ENCODE measurements around the gene TNFSF9.

Gene TNFSF9, protein sequence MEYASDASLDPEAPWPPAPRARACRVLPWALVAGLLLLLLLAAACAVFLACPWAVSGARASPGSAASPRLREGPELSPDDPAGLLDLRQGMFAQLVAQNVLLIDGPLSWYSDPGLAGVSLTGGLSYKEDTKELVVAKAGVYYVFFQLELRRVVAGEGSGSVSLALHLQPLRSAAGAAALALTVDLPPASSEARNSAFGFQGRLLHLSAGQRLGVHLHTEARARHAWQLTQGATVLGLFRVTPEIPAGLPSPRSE

DNA sequence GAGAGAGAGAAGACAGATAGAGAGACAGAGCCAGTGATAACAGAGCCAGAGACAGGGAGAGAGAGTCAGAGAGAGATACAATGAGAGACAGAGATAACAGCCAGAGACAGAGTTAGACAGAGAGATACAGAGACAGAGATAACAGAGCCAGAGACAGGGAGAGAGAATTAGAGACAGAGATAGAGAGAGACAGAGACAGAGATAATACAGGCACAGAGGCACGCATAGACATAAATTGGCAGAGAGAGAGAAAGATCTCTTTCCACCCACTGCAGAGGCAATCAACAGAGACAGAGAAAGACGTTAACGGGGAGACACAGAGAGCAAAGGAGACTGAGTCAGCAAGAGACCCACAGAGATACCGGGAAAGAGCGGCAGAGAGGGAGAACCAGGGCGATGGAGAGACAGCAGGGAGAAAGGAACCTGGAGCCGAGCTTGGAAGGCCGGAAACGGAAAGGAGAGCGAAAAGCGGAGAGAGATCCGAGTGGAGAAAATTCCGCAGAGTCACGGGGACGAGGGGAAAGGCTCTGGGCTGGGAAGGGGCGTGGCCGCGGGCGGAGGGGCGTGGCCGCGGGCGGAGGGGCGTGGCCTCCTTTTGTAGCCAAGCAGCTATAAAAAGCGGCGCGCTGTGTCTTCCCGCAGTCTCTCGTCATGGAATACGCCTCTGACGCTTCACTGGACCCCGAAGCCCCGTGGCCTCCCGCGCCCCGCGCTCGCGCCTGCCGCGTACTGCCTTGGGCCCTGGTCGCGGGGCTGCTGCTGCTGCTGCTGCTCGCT, at the start of gene TNFSF9:
TSS of gene TNFSF9 (plus strand) at position 641 of the 777 bp plus-strand sequence. CDS start at position 652, 11 bp downstream.
- DNase-seq (ENCODE audit: low read depth) = peak; percentile 74

GRCh38 chr19:6481541-6482342, 49.1 kb upstream of the TNFSF9 start, which contains the start of gene DENND1C:
TSS of gene DENND1C (minus strand) at chr19:6481787. CDS start at chr19:6481695, 92 bp downstream.
- DNase-seq (ENCODE audit: low read depth) = peak; percentile 51

DNA sequence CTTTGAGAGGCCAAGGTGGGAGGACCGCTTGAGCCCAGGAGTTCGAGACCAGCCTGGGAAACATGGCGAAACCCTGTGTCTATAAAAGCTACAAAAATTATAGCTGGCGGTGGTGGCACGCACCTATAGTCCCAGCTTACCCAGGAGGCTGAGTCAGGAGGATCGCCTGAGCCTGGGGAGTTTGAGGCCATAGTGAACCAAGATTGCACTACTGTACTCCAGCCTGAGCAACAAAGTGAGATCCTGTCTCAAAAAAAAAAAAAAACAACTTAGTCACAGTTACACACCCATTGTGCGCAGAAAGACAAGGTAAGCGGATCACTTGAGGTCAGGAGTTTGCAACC, 48.5 kb upstream of the TNFSF9 start:
- DNase-seq (ENCODE audit: low read depth) = no peak

DNA sequence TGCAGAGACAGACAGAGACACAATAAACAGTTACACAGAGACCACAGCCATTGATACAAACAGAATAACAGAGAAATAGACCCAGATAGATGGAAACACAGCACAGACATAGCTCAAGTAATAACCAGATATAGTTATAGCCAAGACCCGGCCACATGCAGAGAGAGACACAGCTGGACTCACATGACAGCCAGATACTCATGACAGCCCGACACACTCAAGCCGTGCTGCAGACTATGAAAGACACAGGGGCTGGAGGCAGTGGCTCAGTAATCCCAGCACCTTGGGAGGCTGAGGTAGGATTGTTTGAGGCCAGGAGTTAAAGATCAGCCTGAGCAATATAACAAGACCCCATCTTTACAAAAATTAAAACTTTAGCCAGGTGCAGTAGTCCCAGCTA, 47.6 kb upstream of the TNFSF9 start:
- no peak for DNase-seq (ENCODE audit: low read depth)

DNA sequence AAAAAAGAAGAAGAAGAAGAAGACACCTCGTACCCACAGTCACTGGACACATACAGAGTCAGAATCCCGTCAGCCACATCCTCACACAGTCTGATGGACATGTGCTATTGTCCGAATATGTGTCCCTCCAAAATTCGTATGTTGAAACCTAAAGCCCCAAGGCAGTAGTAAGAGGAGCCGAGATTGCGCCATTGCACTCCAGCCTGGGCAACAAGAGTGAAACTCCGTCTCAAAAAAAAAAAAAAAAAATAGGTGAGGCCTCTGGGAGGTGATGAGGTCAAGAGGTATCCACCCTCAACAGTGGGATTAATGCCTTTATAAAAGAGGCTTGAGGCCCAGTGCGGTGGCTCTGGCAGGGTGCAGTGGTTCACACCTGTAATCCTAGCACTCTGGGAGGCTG, 46.6 kb upstream of the TNFSF9 start:
- DNase-seq (ENCODE audit: low read depth) = no peak

DNA sequence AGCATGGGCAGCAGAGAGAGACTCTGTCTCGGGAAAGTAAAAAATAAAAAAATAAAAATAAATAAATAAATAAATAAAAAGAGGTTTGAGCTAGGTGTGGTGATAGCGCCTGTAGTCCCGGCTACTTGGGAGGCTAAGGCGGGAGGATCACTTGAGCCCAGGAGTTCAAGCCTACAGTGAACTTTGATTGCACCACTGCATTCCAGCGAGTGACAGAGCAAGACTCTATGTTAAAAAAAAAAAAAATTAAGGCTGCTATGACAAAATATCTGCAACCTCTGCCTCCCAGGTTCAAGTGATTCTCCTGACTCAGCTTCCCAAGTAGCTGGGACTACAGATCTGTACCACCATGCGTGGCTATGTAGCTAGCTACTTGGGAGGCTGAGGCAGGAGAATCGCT, 46.0 kb upstream of the TNFSF9 start:
- no peak for DNase-seq (ENCODE audit: low read depth)

- no peak for DNase-seq (ENCODE audit: low read depth)
These were observed 41.4 kb upstream of the TNFSF9 start for GRCh38 chr19:6489278-6490061.

- no peak for DNase-seq (ENCODE audit: low read depth)
These were observed 40.7 kb upstream of the TNFSF9 start for GRCh38 chr19:6490134-6490533.

DNA sequence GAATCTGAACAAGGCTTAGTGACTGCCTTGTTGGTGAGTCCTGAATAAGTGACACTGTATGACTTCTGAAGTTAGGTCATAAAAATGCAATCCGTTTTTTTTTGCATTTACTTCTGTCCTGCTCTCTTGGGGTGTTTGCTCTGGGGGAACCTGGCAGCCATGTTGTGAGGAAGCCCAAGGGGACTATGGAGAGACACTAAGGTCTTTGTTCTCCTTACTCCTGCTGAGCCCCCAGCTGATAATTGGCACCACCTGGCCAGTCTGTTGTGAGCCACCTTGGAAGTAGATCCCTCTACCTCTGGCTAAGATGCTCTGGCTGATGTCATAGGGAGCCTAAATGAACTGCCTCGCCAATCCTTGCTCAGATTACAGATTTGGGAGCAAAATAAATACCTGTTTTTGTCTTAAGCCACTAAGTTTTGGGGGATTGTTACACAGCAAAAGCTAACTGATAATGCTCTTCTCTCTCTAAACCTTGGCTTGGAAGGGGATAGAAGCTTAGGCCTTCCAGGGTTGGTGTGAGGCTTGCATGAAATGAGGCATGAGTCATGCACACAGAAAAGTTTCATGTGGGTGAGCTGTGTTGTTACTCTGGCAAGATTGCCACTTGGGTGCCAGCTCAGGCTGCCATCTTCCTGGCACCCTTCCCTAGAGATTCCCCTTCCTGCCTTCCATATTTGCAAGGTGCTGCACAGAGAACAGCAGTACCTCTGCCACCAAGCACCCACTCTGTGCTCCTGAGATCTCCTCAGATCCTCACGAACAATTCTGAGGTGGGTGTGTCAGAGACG, 38.8 kb upstream of the TNFSF9 start:
- no peak for DNase-seq (ENCODE audit: low read depth)

- DNase-seq (ENCODE audit: low read depth) = no peak
These were observed 36.3 kb upstream of the TNFSF9 start for GRCh38 chr19:6494438-6495036.

GRCh38 chr19:6495947-6496346, 34.9 kb upstream of the TNFSF9 start:
- no peak for DNase-seq (ENCODE audit: low read depth)

- DNase-seq (ENCODE audit: low read depth) = no peak
These were observed 32.4 kb upstream of the TNFSF9 start for GRCh38 chr19:6498294-6499036.

GRCh38 chr19:6499052-6499790, 31.6 kb upstream of the TNFSF9 start:
- no peak for DNase-seq (ENCODE audit: low read depth)

GRCh38 chr19:6500837-6501739, 29.7 kb upstream of the TNFSF9 start:
- DNase-seq (ENCODE audit: low read depth) = no peak

- DNase-seq (ENCODE audit: low read depth) = no peak
These were observed 28.8 kb upstream of the TNFSF9 start, which contains the start of gene TUBB4A for GRCh38 chr19:6501740-6502648. TSS of gene TUBB4A (minus strand) at chr19:6502309. CDS start at chr19:6502212, 97 bp downstream.

GRCh38 chr19:6503407-6504201, 27.2 kb upstream of the TNFSF9 start:
- no peak for DNase-seq (ENCODE audit: low read depth)

All from stimulated activated CD8-positive, alpha-beta memory T cell treated with anti-CD3 and anti-CD28 coated beads, Interleukin-7, amount 100 ng/mL, for 24 hours (primary cell).